Karpas-422 (cell line): ENCODE measurements around the gene BBS10. TPM values are rescaled to one million over a fixed set of nuclear protein-coding genes. Genes with fewer than 3 reads are reported as not detected.

ENCODE experiments used
- DNase-seq: peaks from one replicate; pipeline ENCODE4 v3.0.0-alpha.2; 2015
- H2AFZ ChIP-seq: fragments of 200-600 bp; sonication (generic); 2 replicates; pipeline ENCODE4 v1.6.1; 2014; ENCODE audit warnings: antibody characterized with exemption, low read length, mixed read lengths
- H3K27ac ChIP-seq: fragments of 200-600 bp; sonication (generic); 2 replicates; pipeline ENCODE4 v1.5.1; 2014; ENCODE audit warnings: mild to moderate bottlenecking, low read length, moderate library complexity
- H3K27me3 ChIP-seq: fragments of 200-600 bp; sonication (generic); 2 replicates; pipeline ENCODE4 v1.6.1; 2014; ENCODE audit warnings: low read length, mixed read lengths
- H3K36me3 ChIP-seq: fragments of 200-600 bp; sonication (generic); 2 replicates; pipeline ENCODE4 v1.6.1; 2014; ENCODE audit warnings: low read length, mixed read lengths; ENCODE audit not compliant: insufficient read depth
- H3K4me1 ChIP-seq: fragments of 200-600 bp; sonication (generic); 2 replicates; pipeline ENCODE4 v1.6.1; 2014; ENCODE audit warnings: mild to moderate bottlenecking, low read length, mixed read lengths
- H3K4me2 ChIP-seq: fragments of 200-600 bp; sonication (generic); 2 replicates; pipeline ENCODE4 v1.6.1; 2014; ENCODE audit warnings: low read length, low read depth, mild to moderate bottlenecking; ENCODE audit not compliant: poor library complexity, severe bottlenecking
- H3K4me3 ChIP-seq: fragments of 200-600 bp; sonication (generic); 2 replicates; pipeline ENCODE4 v1.5.1; 2014; ENCODE audit warnings: mild to moderate bottlenecking, antibody characterized with exemption, low read length, mixed read lengths
- H3K79me2 ChIP-seq: fragments of 200-600 bp; sonication (generic); 2 replicates; pipeline ENCODE4 v1.6.1; 2014; ENCODE audit warnings: mild to moderate bottlenecking, low read length, mixed read lengths
- H3K9ac ChIP-seq: fragments of 200-600 bp; sonication (generic); 2 replicates; pipeline ENCODE4 v1.6.0; 2014; ENCODE audit warnings: low read length
- H3K9me2 ChIP-seq: fragments of 200-600 bp; sonication (generic), shearing (Covaris generic); replicated peaks from 2 replicates; pipeline ENCODE4 v1.6.0; 2014; ENCODE audit warnings: mild to moderate bottlenecking, low read length, moderate library complexity; ENCODE audit not compliant: insufficient read depth
- H3K9me3 ChIP-seq: fragments of 300-700, 200-600 bp; sonication (generic); 2 replicates; pipeline ENCODE4 v1.6.1; 2014; ENCODE audit warnings: low read length, mixed read lengths
- H4K20me1 ChIP-seq: fragments of 200-600 bp; sonication (generic); 2 replicates; pipeline ENCODE4 v1.6.1; 2014; ENCODE audit warnings: mild to moderate bottlenecking, antibody characterized with exemption, low read length, low read depth; ENCODE audit not compliant: insufficient read depth
- small RNA-seq: library from RNA; depleted of rRNA; stranded (forward); fragments of <200 nt; gene quantifications from one replicate; pipeline ENCODE3, GENCODE V24; 2014
- total RNA-seq: library from RNA; depleted of rRNA; stranded (reverse); fragments of >200 nt; shearing (Covaris generic); gene quantifications from 2 replicates; pipeline ENCODE4 v1.2.3, GENCODE V29; 2014; ENCODE audit warnings: low replicate concordance; rRNA removed

The BBS10 gene
- total RNA-seq, 1 experiment from 2014 or later = 22.1 TPM

DNA sequence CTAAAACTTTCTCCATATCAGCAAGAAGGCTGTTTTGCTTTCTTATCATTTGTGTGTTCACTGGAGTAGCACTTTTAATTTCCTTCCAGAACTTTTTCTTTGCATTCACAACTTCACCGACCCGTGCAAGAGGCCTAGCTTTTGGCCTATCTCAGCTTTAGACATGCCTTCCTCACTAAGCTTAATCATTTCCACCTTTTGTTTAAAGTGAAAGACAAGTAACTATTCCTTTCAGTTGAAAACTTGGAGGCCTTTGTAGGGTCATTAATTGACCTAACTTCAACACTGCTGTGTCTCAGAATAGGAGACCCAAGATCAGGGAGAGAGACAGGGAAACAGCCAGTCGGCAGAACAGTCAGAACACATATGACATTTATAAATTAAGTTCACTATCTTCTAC lies 39.3 kb downstream of the BBS10 start:
- Histone ChIP-seq H3K9ac (no peak overlapping the region), H4K20me1 (no peaks in the 10 kb centered on the region), H3K9me2 (no peaks in the 10 kb centered on the region), H3K36me3 (no peaks in the 10 kb centered on the region), H3K9me3 (no peaks in the 10 kb centered on the region), H3K4me3 (no peak overlapping the region), H3K27me3 (no peaks in the 10 kb centered on the region), H3K79me2 (no peaks in the 10 kb centered on the region), H3K27ac (no peak overlapping the region), H3K4me1 (no peaks in the 10 kb centered on the region), H2AFZ (no peak overlapping the region), H3K4me2 (no peak overlapping the region)
- no peak for DNase-seq

DNA sequence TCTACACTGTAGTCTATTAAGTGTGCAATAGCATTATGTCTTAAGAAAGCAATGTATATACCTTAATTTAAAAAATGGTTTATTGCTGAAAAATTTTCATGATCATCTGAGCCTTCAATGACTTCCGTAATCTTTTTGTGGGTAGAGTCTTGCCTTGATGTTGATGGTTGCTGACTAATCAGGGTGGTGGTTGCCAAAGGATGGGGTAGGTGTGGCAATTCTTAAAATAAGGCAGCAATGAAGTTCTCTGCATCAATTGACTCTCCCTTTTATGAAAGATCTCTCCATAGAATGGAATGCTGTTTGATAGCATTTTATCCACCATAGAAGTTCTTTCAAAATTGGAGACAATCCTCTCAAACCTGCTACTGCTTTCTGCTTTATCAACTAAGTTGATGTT lies 41.1 kb downstream of the BBS10 start:
- Histone ChIP-seq H3K4me1 (no peaks in the 10 kb centered on the region), H3K36me3 (no peaks in the 10 kb centered on the region), H4K20me1 (no peaks in the 10 kb centered on the region), H3K9me2 (no peaks in the 10 kb centered on the region), H3K27ac (no peak overlapping the region), H3K4me2 (no peak overlapping the region), H3K79me2 (no peaks in the 10 kb centered on the region), H3K9ac (no peak overlapping the region), H3K4me3 (no peak overlapping the region), H3K27me3 (no peaks in the 10 kb centered on the region), H3K9me3 (no peaks in the 10 kb centered on the region), H2AFZ (no peak overlapping the region)
- no peak for DNase-seq

DNA sequence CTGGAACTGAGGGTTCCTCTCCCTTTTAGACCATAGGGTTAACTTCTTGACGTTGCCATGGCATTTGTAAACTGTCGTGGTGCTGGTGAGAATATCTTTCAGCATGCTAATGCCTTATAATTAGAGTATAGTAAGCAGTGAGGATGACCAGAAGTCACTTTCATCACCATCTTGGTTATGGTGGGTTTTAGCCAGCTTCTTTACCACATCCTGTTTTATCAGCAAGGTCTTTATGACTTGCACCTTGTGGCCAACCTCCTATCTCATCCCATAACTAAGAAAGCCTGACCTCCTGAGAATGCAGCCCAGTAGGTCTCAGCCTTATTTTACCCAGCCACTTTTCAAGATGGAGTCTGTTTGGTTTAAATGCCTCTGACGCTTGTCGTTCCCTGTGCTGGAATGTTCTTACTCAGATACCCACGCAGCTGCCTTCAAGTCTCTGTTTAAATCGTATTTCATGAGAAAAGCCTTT lies 44.2 kb downstream of the BBS10 start:
- Histone ChIP-seq H3K9me3 (no peaks in the 10 kb centered on the region), H3K36me3 (no peaks in the 10 kb centered on the region), H3K27me3 (no peaks in the 10 kb centered on the region), H3K79me2 (no peaks in the 10 kb centered on the region), H3K4me2 (no peak overlapping the region), H3K4me1 (no peaks in the 10 kb centered on the region), H2AFZ (no peak overlapping the region), H3K27ac (no peak overlapping the region), H4K20me1 (no peaks in the 10 kb centered on the region), H3K4me3 (no peak overlapping the region), H3K9me2 (no peaks in the 10 kb centered on the region), H3K9ac (no peak overlapping the region)
- no peak for DNase-seq

DNA sequence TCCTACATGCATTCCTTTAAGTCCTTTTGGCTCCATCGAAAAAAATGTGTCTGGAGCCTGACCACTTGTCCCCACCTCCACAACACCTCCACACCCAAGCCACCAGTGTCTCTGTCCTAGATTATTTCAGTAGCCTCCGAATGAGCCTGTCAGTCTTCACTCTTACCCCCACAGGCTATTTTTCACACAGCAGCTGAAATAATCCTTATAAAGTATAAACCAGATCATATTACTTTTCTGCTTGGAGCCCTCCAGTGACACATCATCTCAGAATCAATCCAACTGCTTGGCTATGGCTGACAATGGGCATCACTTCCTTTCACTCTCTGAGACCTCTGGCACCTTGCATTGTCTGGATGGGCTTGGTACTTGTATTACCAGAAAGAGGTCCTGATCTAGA lies 44.9 kb downstream of the BBS10 start:
- H3K4me3 ChIP-seq = no peak overlapping the region
- H3K27ac ChIP-seq = no peak overlapping the region
- no peaks in the 10 kb centered on the region for H3K27me3 ChIP-seq
- no peaks in the 10 kb centered on the region for H4K20me1 ChIP-seq
- H3K4me1 ChIP-seq = no peaks in the 10 kb centered on the region
- no peak for DNase-seq
- H3K4me2 ChIP-seq = no peak overlapping the region
- H3K36me3 ChIP-seq = no peaks in the 10 kb centered on the region
- no peaks in the 10 kb centered on the region for H3K79me2 ChIP-seq
- no peaks in the 10 kb centered on the region for H3K9me2 ChIP-seq
- no peaks in the 10 kb centered on the region for H3K9me3 ChIP-seq
- H3K9ac ChIP-seq = no peak overlapping the region
- no peak overlapping the region for H2AFZ ChIP-seq

DNA sequence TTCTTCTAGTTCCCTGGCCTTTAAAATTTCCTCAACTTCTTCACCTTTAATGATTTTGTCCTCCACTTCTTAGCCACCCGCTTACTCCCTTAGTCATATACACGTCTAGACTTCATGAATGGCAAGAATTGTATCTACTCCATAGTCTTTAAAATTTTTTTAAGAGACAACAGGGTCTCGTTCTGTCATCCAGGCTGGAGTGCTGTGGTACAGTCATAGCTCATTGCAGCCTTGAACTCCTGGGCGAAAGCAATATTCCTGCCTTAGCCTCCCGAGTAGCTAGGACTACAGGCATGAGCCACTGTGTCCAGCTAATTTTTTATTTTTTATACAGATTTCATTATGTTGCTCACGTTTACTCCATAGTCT lies 47.9 kb downstream of the BBS10 start:
- H3K79me2 ChIP-seq = no peaks in the 10 kb centered on the region
- H2AFZ ChIP-seq = no peak overlapping the region
- H3K4me3 ChIP-seq = no peak overlapping the region
- no peaks in the 10 kb centered on the region for H3K36me3 ChIP-seq
- H3K4me1 ChIP-seq = no peaks in the 10 kb centered on the region
- no peak overlapping the region for H3K27ac ChIP-seq
- H3K9me3 ChIP-seq = no peaks in the 10 kb centered on the region
- no peak for DNase-seq
- no peaks in the 10 kb centered on the region for H3K27me3 ChIP-seq
- no peaks in the 10 kb centered on the region for H4K20me1 ChIP-seq
- no peaks in the 10 kb centered on the region for H3K9me2 ChIP-seq
- no peak overlapping the region for H3K9ac ChIP-seq
- no peak overlapping the region for H3K4me2 ChIP-seq

DNA sequence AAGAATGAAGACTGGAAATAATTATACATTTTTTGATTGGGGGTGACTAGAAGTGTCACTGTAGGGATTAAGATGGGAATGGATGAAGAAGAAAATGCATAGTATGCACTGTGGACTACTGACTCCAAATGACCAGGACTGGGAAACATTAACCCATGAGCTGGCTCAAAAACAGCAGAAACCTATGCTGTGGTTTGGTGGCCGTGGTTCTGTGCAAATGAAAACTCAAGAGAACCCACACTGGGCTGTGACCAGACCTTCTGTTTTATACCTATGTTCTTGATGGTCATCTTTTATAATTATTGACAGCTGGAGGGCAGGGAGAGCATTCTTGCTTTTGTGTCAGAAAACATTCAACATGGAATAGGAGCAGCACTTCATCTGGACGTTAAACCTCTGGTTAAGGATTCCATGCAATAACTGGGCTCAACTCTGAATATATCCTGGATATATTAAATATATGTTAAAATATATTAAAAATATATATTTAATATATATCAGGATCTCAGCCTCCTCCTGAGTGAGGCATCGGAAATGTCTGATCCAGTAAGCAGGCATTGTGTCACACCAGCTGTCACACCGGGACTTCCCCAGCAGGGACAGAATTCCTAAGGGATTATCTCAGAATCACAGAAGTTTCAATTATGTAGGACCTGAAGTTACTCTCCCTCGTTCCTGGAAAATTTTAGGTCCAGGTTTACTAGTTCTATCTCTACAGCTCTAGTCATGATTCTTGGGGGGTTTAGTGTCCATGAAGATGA lies 48.5 kb downstream of the BBS10 start:
- H3K9me3 ChIP-seq = no peaks in the 10 kb centered on the region
- H3K4me2 ChIP-seq = no peak overlapping the region
- H3K27ac ChIP-seq = no peak overlapping the region
- no peaks in the 10 kb centered on the region for H3K36me3 ChIP-seq
- H3K27me3 ChIP-seq = no peaks in the 10 kb centered on the region
- no peak overlapping the region for H3K9ac ChIP-seq
- no peak overlapping the region for H3K4me3 ChIP-seq
- no peaks in the 10 kb centered on the region for H4K20me1 ChIP-seq
- no peaks in the 10 kb centered on the region for H3K4me1 ChIP-seq
- DNase-seq = no peak
- H3K9me2 ChIP-seq = no peaks in the 10 kb centered on the region
- H3K79me2 ChIP-seq = no peaks in the 10 kb centered on the region
- no peak overlapping the region for H2AFZ ChIP-seq

Small RNAs within 50 kb of the gene (small RNA-seq; reads per million reads assigned to genes)
- gene RN7SKP172 = 0.55 reads per million, percentile 12 among the genes with 10 or more reads in this experiment

Other genes with a start within 250 kb of the BBS10 start
- 74.3 and 116 TPM in 2 replicates for gene OSBPL8, start 211.4 kb upstream of the BBS10 start, total RNA-seq